PC-9 (cell line): ENCODE measurements around the gene MACROD2. TPM values are rescaled to one million over a fixed set of nuclear protein-coding genes. Genes with fewer than 3 reads are reported as not detected.

Source experiments
- BruUV-seq: library from RNA; stranded (reverse); fragments of 400-500 nt; replicated peaks from 2 replicates; lab custom pipeline; 2021; lab: Mats Ljungman, UMichigan
- CTCF ChIA-PET: fragments of 300-600 bp; sonication (Branson Sonifier 250); formaldehyde crosslinking; loops from one replicate; lab custom pipeline; 2022; ENCODE audit warnings: antibody characterized with exemption; lab: Charles Lee
- POLR2A ChIA-PET: fragments of 300-600 bp; sonication (Branson Sonifier 250); formaldehyde crosslinking; loops from one replicate; lab custom pipeline; 2022; ENCODE audit warnings: antibody characterized with exemption; ENCODE audit not compliant: unreplicated experiment; lab: Charles Lee
- DNase-seq, 2 experiments: peaks; one replicate each; pipeline versions ENCODE4 v3.0.0 to v3.0.0-alpha.2; 2015 to 2022; ENCODE audit warnings: mixed read lengths in 1 of 2
- H2AFZ ChIP-seq: fragments of 200-600 bp; sonication (generic); 2 replicates; pipeline ENCODE4 v1.8.1; 2017; ENCODE audit warnings: antibody characterized with exemption
- H3F3A ChIP-seq: fragments of 200-600 bp; sonication (generic); 2 replicates; pipeline ENCODE4 v1.8.1; 2017; ENCODE audit warnings: antibody characterized with exemption, mild to moderate bottlenecking, low read depth; ENCODE audit not compliant: insufficient read depth
- H3K27ac ChIP-seq: fragments of 200-600 bp; sonication (generic); 2 replicates; pipeline ENCODE4 v1.6.1; 2016; ENCODE audit warnings: mixed run types
- H3K27me3 ChIP-seq: fragments of 200-600 bp; sonication (generic); 2 replicates; pipeline ENCODE4 v1.6.1; 2016; ENCODE audit warnings: low read depth, mixed run types; ENCODE audit not compliant: insufficient read depth
- H3K36me3 ChIP-seq: fragments of 200-600 bp; sonication (generic); 2 replicates; pipeline ENCODE4 v1.6.1; 2016; ENCODE audit warnings: low read depth, mixed run types
- H3K4me1 ChIP-seq: fragments of 200-600 bp; sonication (generic); replicated peaks from 2 replicates; pipeline ENCODE4 v1.6.1; 2016; ENCODE audit warnings: mixed run types; ENCODE audit not compliant: insufficient read depth
- H3K4me2 ChIP-seq: fragments of 200-600 bp; sonication (generic); 2 replicates; pipeline ENCODE4 v1.6.1; 2017; ENCODE audit warnings: mixed run types
- H3K4me3 ChIP-seq: fragments of 200-600 bp; sonication (generic); 2 replicates; pipeline ENCODE4 v1.6.1; 2016; ENCODE audit warnings: mixed run types
- H3K79me2 ChIP-seq: fragments of 200-600 bp; sonication (generic); 2 replicates; pipeline ENCODE4 v1.6.1; 2017; ENCODE audit warnings: low read depth, mixed run types
- H3K9me2 ChIP-seq: fragments of 200-600 bp; sonication (generic); 2 replicates; pipeline ENCODE4 v1.8.1; 2017; ENCODE audit warnings: mild to moderate bottlenecking; ENCODE audit not compliant: insufficient read depth
- H3K9me3 ChIP-seq: fragments of 200-600 bp; sonication (generic); 2 replicates; pipeline ENCODE4 v1.8.1; 2016; ENCODE audit warnings: low read depth; ENCODE audit not compliant: insufficient read depth
- H4K20me1 ChIP-seq: fragments of 200-600 bp; sonication (generic); 2 replicates; pipeline ENCODE4 v1.8.1; 2017; ENCODE audit not compliant: insufficient read depth
- EZH2 ChIP-seq: fragments of 200-600 bp; sonication (generic); IDR thresholded peaks from 2 replicates; pipeline ENCODE4 v1.8.0; 2017; ENCODE audit warnings: antibody characterized with exemption, low read depth
- intact Hi-C: fragments of 100-400 bp; cut with micrococcal nuclease; formaldehyde crosslinking; loops from one replicate; pipeline ENCODE4 v1.10.0; 2022; ENCODE audit not compliant: unreplicated experiment
- total RNA-seq: library from RNA; stranded (reverse); gene quantifications from 2 replicates; pipeline ENCODE4 v1.2.3, GENCODE V29; 2021
- TF ChIP-seq, protein P1 (sequence below): fragments of 200-600 bp; sonication (generic); conservative IDR thresholded peaks from 2 replicates; pipeline ENCODE4 v1.6.1; 2017; ENCODE audit warnings: mixed run types, antibody characterized with exemption, mild to moderate bottlenecking, moderate library complexity

Gene MACROD2
- total RNA-seq, 1 experiment from 2014 or later: 11.4 TPM

DNA sequence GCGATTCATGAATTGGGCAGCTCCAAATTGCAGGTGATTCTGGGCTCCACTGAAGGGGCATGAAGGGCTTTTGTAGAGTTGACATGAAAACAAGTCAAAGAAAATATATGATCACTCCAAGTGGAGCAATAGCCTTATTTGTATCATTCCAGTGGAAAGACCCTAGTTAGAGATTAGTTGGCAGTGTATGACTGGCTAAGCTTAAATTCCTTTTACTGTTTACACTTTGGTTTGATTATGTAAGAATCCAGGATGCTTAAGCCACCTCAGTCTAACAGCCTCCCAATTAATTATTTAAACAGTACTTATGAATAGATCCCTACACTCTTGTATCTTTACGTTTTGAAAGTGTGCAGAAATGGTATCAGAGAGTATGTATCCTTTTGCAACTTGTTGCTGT, 1865.5 kb downstream of the MACROD2 start:
- Histone ChIP-seq H3K36me3 (no peaks in the 10 kb centered on the region), H3K4me2 (no peak overlapping the region), H3K27me3 (no peaks in the 10 kb centered on the region), H2AFZ (no peak overlapping the region), H3K9me2 (no peaks in the 10 kb centered on the region), H3K27ac (no peak overlapping the region), H3K9me3 (no peaks in the 10 kb centered on the region), H4K20me1 (no peaks in the 10 kb centered on the region), H3K4me3 (no peak overlapping the region), H3F3A (no peaks in the 10 kb centered on the region), H3K4me1 (0 out of 2 replicates have a peak, but pooled peaks cover 6% of the 10 kb centered on the region), H3K79me2 (no peaks in the 10 kb centered on the region)
- intact Hi-C loops: no loop called here
- ChIA-PET POLR2A (no interaction called here), CTCF (no interaction called here)
- no TSS peak for BruUV-seq
- TF ChIP-seq EZH2: no peak
- TF ChIP-seq, protein P1, sequence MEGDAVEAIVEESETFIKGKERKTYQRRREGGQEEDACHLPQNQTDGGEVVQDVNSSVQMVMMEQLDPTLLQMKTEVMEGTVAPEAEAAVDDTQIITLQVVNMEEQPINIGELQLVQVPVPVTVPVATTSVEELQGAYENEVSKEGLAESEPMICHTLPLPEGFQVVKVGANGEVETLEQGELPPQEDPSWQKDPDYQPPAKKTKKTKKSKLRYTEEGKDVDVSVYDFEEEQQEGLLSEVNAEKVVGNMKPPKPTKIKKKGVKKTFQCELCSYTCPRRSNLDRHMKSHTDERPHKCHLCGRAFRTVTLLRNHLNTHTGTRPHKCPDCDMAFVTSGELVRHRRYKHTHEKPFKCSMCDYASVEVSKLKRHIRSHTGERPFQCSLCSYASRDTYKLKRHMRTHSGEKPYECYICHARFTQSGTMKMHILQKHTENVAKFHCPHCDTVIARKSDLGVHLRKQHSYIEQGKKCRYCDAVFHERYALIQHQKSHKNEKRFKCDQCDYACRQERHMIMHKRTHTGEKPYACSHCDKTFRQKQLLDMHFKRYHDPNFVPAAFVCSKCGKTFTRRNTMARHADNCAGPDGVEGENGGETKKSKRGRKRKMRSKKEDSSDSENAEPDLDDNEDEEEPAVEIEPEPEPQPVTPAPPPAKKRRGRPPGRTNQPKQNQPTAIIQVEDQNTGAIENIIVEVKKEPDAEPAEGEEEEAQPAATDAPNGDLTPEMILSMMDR: no peak
- DNase-seq: no peak

DNA sequence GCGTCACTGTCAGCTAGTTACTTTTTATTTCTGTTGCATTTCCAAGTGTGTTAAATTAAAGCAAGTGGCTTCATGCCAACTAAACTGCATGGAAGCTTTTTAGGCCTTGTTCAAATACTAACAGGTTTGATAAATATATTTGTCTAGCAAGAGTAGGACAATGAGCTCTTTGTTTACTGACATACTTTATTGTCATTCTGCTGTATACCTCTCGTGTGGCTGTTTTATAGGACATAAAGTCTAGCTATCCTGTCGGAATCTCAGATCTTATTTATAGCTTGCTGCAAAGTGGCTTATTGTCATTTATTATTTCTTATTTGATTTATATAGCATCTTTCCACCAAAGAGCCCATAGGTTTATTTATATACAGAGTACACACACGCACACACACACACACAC, 1866.9 kb downstream of the MACROD2 start:
- CTCF ChIA-PET: no interaction called here
- no TSS peak for BruUV-seq
- intact Hi-C loops: no loop called here

DNA sequence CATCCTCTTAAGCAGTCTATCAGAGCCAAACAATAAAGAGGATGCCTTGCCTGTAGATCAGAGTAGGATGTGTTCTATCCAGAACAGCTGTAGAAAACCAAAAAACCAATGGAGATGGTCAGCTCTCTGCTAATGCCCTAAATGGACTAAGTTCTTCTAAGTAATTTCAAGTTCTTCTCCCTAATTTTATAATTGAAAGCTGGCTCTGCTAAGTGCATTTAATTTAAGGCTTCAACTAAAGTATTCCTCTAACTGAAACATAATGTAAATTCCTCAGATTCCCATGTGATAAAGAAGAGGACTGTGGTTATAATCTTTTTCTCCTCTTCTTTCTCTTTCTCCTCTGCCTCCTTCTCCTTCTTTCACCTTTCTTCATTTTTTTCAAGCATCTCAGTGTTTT, 1868.4 kb downstream of the MACROD2 start:
- POLR2A ChIA-PET: no interaction called here
- H3K9me3 ChIP-seq: peaks cover 2% of the 10 kb centered on the region; the same call in 1 of the 2 replicates
- H3F3A ChIP-seq: no peaks in the 10 kb centered on the region
- H3K4me1 ChIP-seq: 0 out of 2 replicates have a peak, but pooled peaks cover 6% of the 10 kb centered on the region
- H2AFZ ChIP-seq: no peak overlapping the region
- no TSS peak for BruUV-seq
- no peaks in the 10 kb centered on the region for H3K9me2 ChIP-seq
- no peak for DNase-seq
- H3K4me2 ChIP-seq: no peak overlapping the region
- H3K27me3 ChIP-seq: no peaks in the 10 kb centered on the region
- no peak overlapping the region for H3K27ac ChIP-seq
- CTCF ChIA-PET: no interaction called here
- TF ChIP-seq, protein P1: no peak
- TF ChIP-seq EZH2: no peak
- intact Hi-C loops: no loop called here
- no peaks in the 10 kb centered on the region for H3K36me3 ChIP-seq
- no peaks in the 10 kb centered on the region for H3K79me2 ChIP-seq
- H3K4me3 ChIP-seq: no peak overlapping the region
- H4K20me1 ChIP-seq: no peaks in the 10 kb centered on the region

More for the DNA sequence above, 1866.9 kb downstream of the MACROD2 start:
- H2AFZ ChIP-seq: no peak overlapping the region
- H3K36me3 ChIP-seq: no peaks in the 10 kb centered on the region
- no peaks in the 10 kb centered on the region for H3F3A ChIP-seq
- H3K79me2 ChIP-seq: no peaks in the 10 kb centered on the region
- DNase-seq: no peak
- H3K27ac ChIP-seq: no peak overlapping the region
- H3K27me3 ChIP-seq: no peaks in the 10 kb centered on the region
- no peaks in the 10 kb centered on the region for H3K9me2 ChIP-seq
- H4K20me1 ChIP-seq: no peaks in the 10 kb centered on the region
- no peak for TF ChIP-seq EZH2
- TF ChIP-seq, protein P1: no peak
- H3K4me3 ChIP-seq: no peak overlapping the region
- H3K9me3 ChIP-seq: no peaks in the 10 kb centered on the region
- no peak overlapping the region for H3K4me2 ChIP-seq
- 0 out of 2 replicates have a peak, but pooled peaks cover 6% of the 10 kb centered on the region for H3K4me1 ChIP-seq
- POLR2A ChIA-PET: interaction anchor here (0.6 kb wide), 1 partner anchor 574 kb away, joined by 4 read pairs; no protein-coding TSS in a partner anchor
